ENCODE results near the gene VSX1. TPM values are rescaled to one million over a fixed set of nuclear protein-coding genes. Genes with fewer than 3 reads are reported as not detected.

The VSX1 gene
- polyA plus RNA-seq, 1 donor from 2014 or later: not detected

- Histone ChIP-seq H3K4me2 (ENCODE audit: low read length) (no peak overlapping the region), H3K9me3 (ENCODE audit: low read length) (no peaks in the 10 kb centered on the region), H3K79me2 (replicated peaks; ENCODE audit: insufficient read depth, low read length) (no peaks in the 10 kb centered on the region), H3K9ac (ENCODE audit: low read length) (no peak overlapping the region), H3K4me3 (ENCODE audit: low read length) (no peak overlapping the region), H3F3A (ENCODE audit: insufficient read depth, low read length, poor library complexity, severe bottlenecking) (no peaks in the 10 kb centered on the region), H3K9me2 (ENCODE audit: insufficient read depth, low read length) (no peaks in the 10 kb centered on the region), H3K36me3 (ENCODE audit: insufficient read depth, low read length) (no peaks in the 10 kb centered on the region), H3K27ac (ENCODE audit: low read length) (no peak overlapping the region), H4K20me1 (ENCODE audit: insufficient read depth) (no peaks in the 10 kb centered on the region), H3K27me3 (ENCODE audit: insufficient read depth, low read depth, low read length) (no peaks in the 10 kb centered on the region), H2AFZ (ENCODE audit: low read depth, low read length) (no peak overlapping the region)
- no peak for TF ChIP-seq POLR2AphosphoS5 (IDR thresholded peaks at IDR 0.05)
- no peak for TF ChIP-seq EZH2 (IDR thresholded peaks at IDR 0.05; ENCODE audit: borderline replicate concordance, insufficient read depth, low read length, poor library complexity, severe bottlenecking)
- TF ChIP-seq RAD21 (conservative IDR thresholded peaks at IDR 0.05): no peak
- TF ChIP-seq SMC3 (conservative IDR thresholded peaks at IDR 0.05; ENCODE audit: poor library complexity): no peak
- no peak for TF ChIP-seq MXI1 (conservative IDR thresholded peaks at IDR 0.05; ENCODE audit: poor library complexity, severe bottlenecking)
- no peak for TF ChIP-seq CTCF (IDR thresholded peaks at IDR 0.05; ENCODE audit: poor library complexity, severe bottlenecking)
- no peak for TF ChIP-seq TAF1 (IDR thresholded peaks at IDR 0.05; ENCODE audit: low read depth)
- TF ChIP-seq, protein P1, sequence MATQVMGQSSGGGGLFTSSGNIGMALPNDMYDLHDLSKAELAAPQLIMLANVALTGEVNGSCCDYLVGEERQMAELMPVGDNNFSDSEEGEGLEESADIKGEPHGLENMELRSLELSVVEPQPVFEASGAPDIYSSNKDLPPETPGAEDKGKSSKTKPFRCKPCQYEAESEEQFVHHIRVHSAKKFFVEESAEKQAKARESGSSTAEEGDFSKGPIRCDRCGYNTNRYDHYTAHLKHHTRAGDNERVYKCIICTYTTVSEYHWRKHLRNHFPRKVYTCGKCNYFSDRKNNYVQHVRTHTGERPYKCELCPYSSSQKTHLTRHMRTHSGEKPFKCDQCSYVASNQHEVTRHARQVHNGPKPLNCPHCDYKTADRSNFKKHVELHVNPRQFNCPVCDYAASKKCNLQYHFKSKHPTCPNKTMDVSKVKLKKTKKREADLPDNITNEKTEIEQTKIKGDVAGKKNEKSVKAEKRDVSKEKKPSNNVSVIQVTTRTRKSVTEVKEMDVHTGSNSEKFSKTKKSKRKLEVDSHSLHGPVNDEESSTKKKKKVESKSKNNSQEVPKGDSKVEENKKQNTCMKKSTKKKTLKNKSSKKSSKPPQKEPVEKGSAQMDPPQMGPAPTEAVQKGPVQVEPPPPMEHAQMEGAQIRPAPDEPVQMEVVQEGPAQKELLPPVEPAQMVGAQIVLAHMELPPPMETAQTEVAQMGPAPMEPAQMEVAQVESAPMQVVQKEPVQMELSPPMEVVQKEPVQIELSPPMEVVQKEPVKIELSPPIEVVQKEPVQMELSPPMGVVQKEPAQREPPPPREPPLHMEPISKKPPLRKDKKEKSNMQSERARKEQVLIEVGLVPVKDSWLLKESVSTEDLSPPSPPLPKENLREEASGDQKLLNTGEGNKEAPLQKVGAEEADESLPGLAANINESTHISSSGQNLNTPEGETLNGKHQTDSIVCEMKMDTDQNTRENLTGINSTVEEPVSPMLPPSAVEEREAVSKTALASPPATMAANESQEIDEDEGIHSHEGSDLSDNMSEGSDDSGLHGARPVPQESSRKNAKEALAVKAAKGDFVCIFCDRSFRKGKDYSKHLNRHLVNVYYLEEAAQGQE (IDR thresholded peaks at IDR 0.05; ENCODE audit: borderline replicate concordance): no peak
- TF ChIP-seq EP300 (conservative IDR thresholded peaks at IDR 0.05; ENCODE audit: poor library complexity, severe bottlenecking): no peak
These were observed 37.1 kb downstream of the VSX1 start for GRCh38 chr20:25044660-25045342.

- H3K9ac ChIP-seq (ENCODE audit: low read length): no peak overlapping the region
These were observed 37.7 kb downstream of the VSX1 start for GRCh38 chr20:25044261-25044560.

More at GRCh38 chr20:25044261-25044560, 37.7 kb downstream of the VSX1 start:
- TF ChIP-seq, protein P1 (IDR thresholded peaks at IDR 0.05; ENCODE audit: borderline replicate concordance): no peak
- no peak for TF ChIP-seq MXI1 (conservative IDR thresholded peaks at IDR 0.05; ENCODE audit: poor library complexity, severe bottlenecking)
- TF ChIP-seq POLR2AphosphoS5 (IDR thresholded peaks at IDR 0.05): no peak
- no peak for TF ChIP-seq RAD21 (conservative IDR thresholded peaks at IDR 0.05)
- no peak for TF ChIP-seq EZH2 (IDR thresholded peaks at IDR 0.05; ENCODE audit: borderline replicate concordance, insufficient read depth, low read length, poor library complexity, severe bottlenecking)
- no peak for TF ChIP-seq SMC3 (conservative IDR thresholded peaks at IDR 0.05; ENCODE audit: poor library complexity)
- TF ChIP-seq CTCF (IDR thresholded peaks at IDR 0.05; ENCODE audit: poor library complexity, severe bottlenecking): no peak
- no peak for TF ChIP-seq EP300 (conservative IDR thresholded peaks at IDR 0.05; ENCODE audit: poor library complexity, severe bottlenecking)
- Histone ChIP-seq H3K9me3 (ENCODE audit: low read length) (no peaks in the 10 kb centered on the region), H3K79me2 (replicated peaks; ENCODE audit: insufficient read depth, low read length) (no peaks in the 10 kb centered on the region), H3K36me3 (ENCODE audit: insufficient read depth, low read length) (no peaks in the 10 kb centered on the region), H2AFZ (ENCODE audit: low read depth, low read length) (no peak overlapping the region), H3F3A (ENCODE audit: insufficient read depth, low read length, poor library complexity, severe bottlenecking) (no peaks in the 10 kb centered on the region), H4K20me1 (ENCODE audit: insufficient read depth) (no peaks in the 10 kb centered on the region), H3K4me3 (ENCODE audit: low read length) (no peak overlapping the region), H3K4me2 (ENCODE audit: low read length) (no peak overlapping the region), H3K27ac (ENCODE audit: low read length) (no peak overlapping the region), H3K9me2 (ENCODE audit: insufficient read depth, low read length) (no peaks in the 10 kb centered on the region), H3K27me3 (ENCODE audit: insufficient read depth, low read depth, low read length) (no peaks in the 10 kb centered on the region)
